AG20443 (cell line): ENCODE results near the gene CACNG6.
"Not testable (repeated sequence)": the region's sequence is repeated elsewhere in the genome, so short reads cannot be mapped to it uniquely, and the experiment has no call there.

ENCODE experiments used
- DNase-seq: peaks from one replicate; pipeline ENCODE4 v3.0.0; 2012; ENCODE audit warnings: low spot score, mixed read lengths

The CACNG6 gene

GRCh38 chr19:54001496-54001895, 10.1 kb downstream of the CACNG6 start:
- no peak for DNase-seq

GRCh38 chr19:54002495-54003315, 11.3 kb downstream of the CACNG6 start:
- DNase-seq, result no peak

- no peak for DNase-seq
Observed at GRCh38 chr19:54009440-54009839, 18.0 kb downstream of the CACNG6 start.

- no peak for DNase-seq
Observed at GRCh38 chr19:54010474-54010873, 19.0 kb downstream of the CACNG6 start.

GRCh38 chr19:54011507-54012211, 20.2 kb downstream of the CACNG6 start:
- DNase-seq, result no peak

GRCh38 chr19:54013866-54014265, 22.4 kb downstream of the CACNG6 start:
- DNase-seq, result no peak

GRCh38 chr19:54014920-54015560, 23.6 kb downstream of the CACNG6 start:
- no peak for DNase-seq

- DNase-seq, result no peak
Observed at GRCh38 chr19:54017261-54017660, 25.8 kb downstream of the CACNG6 start.

- no peak for DNase-seq
Observed at GRCh38 chr19:54021363-54021762, 29.9 kb downstream of the CACNG6 start.

GRCh38 chr19:54021932-54022331, 30.5 kb downstream of the CACNG6 start:
- DNase-seq, result no peak

- no peak for DNase-seq
Observed at GRCh38 chr19:54023191-54023590, 31.8 kb downstream of the CACNG6 start.

GRCh38 chr19:54024660-54025059, 33.2 kb downstream of the CACNG6 start:
- no peak for DNase-seq

- DNase-seq, result no peak
Observed at GRCh38 chr19:54026656-54027055, 35.2 kb downstream of the CACNG6 start.

GRCh38 chr19:54029301-54029700, 37.9 kb downstream of the CACNG6 start:
- DNase-seq, result no peak

- peak; percentile 68 for DNase-seq
Observed at GRCh38 chr19:54029930-54030490, 38.6 kb downstream of the CACNG6 start.

GRCh38 chr19:54030895-54031586, 39.6 kb downstream of the CACNG6 start:
- DNase-seq, result peak; percentile 37

- peak; percentile 93 for DNase-seq
Observed at GRCh38 chr19:54035215-54036178, 44.1 kb downstream of the CACNG6 start.

- DNase-seq, result not testable (repeated sequence)
Observed at GRCh38 chr19:54036542-54036941, 45.1 kb downstream of the CACNG6 start.

- DNase-seq, result no peak
Observed at GRCh38 chr19:54040003-54040402, 48.6 kb downstream of the CACNG6 start.

- DNase-seq, result no peak
Observed at GRCh38 chr19:54041969-54042606, 50.7 kb downstream of the CACNG6 start.
